ENCODE measurements around the gene DOCK2. TPM values are rescaled to one million over a fixed set of nuclear protein-coding genes. Genes with fewer than 3 reads are reported as not detected.
"Not testable (repeated sequence)": the region's sequence is repeated elsewhere in the genome, so short reads cannot be mapped to it uniquely, and the experiment has no call there.

DOCK2 gene
- total RNA-seq, 1 experiment from 2014 or later = not detected

GRCh38 chr5:169817031-169817430, 180.0 kb downstream of the DOCK2 start:
- no peak for DNase-seq (ENCODE audit: low spot score)

DNA sequence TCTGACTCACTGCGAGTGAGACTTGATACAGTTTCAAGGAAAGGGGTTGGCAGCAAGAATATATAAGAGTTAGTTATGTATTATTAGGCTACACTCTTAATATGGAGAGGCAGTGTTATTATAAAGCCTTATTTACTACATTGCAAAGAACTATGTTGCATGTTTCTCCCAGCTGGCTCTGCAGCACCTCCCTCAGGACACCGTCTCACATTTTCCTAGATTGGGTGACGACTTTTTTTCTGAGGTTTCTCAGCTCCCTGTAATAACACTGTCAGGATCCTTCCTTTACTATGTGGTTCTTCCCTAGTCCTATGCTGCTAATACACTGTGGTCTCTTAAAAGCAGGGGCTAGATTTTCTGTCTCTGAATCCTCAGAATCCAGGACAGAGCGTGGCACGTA, 189.5 kb downstream of the DOCK2 start:
- no peak for DNase-seq (ENCODE audit: low spot score)

- no peak for DNase-seq (ENCODE audit: low spot score)
These were observed 190.7 kb downstream of the DOCK2 start for GRCh38 chr5:169827769-169828168.

- DNase-seq (ENCODE audit: low spot score) = no peak
These were observed 191.3 kb downstream of the DOCK2 start for GRCh38 chr5:169828385-169828784.

GRCh38 chr5:169831331-169831730, 194.3 kb downstream of the DOCK2 start:
- no peak for DNase-seq (ENCODE audit: low spot score)

DNA sequence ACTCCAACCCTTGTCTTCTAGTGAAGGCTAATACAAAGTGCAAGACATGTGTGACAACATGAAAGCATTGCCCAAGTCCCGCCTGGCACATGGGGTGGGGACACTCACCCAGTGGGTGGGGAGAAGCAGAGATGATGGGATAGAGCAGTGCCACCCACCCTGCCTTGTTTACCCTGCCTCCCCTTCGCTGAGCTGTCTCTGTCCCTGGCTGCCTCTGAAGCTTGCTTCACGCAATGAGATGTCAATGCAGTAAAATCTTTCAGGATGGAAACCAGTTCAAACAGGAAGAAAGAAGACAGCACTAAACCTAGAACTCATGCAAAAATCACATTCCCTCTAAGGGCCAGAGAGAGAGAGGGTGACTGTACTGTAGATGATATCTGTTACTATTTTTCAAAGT, 195.2 kb downstream of the DOCK2 start:
- no peak for DNase-seq (ENCODE audit: low spot score)

- no peak for DNase-seq (ENCODE audit: low spot score)
These were observed 195.8 kb downstream of the DOCK2 start for GRCh38 chr5:169832845-169833244.

GRCh38 chr5:169833681-169834292, 196.7 kb downstream of the DOCK2 start:
- not testable (repeated sequence) for DNase-seq (ENCODE audit: low spot score)

- not testable (repeated sequence) for DNase-seq (ENCODE audit: low spot score)
These were observed 197.5 kb downstream of the DOCK2 start for GRCh38 chr5:169834540-169834939.

DNA sequence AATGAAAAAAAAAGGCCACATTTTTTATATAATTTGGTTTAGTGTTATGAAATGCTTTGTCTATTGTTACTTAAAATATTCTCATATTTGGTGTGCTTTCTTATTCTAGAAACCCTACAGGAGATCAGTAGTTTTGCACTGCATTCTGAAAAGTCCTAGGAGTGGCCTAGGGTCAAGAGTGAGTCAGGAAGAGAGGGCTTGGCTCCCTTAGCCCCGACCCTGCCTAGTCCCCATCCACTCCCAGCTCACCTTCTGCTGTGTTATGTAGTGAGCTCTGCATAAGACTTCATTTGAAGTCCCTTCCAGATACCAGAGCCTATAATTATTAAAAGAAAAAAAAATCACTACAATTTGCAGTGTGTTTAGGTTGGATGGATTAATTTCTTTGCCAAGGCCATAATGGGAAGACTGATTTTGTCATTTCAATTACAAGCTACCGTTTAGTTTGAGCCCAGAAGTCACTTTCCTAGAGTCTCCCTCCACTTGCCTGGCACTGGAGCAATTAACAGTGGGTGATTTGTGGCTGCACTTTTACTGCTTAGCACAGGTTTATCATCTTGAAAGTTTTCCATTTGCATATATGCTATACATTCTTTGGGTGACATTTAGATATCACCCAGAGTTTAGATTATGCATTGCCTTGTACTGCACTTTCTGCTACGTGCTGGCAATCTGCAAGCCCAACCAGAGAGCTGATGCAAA, 199.9 kb downstream of the DOCK2 start:
- DNase-seq (ENCODE audit: low spot score) = no peak

GRCh38 chr5:169837686-169838085, 200.6 kb downstream of the DOCK2 start:
- no peak for DNase-seq (ENCODE audit: low spot score)

DNA sequence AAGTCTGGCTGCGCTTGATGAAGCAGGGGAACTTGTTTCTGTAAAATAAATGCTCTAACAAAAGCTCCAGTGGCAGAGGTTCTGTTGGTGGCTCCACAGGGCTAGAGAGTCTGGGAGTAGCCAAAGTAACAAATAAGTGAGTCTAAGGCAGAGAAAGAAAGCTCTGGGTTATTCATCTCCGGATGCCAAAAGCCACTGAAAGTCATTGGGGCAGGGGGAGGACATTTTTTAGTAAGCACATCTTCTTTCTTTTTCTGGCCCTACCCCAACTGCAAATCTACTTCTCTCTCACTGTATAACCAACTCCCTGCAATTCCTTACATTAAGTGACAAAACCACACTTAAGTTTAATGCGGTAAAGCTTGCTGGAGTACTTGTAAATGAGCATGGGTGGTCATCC, 201.6 kb downstream of the DOCK2 start:
- no peak for DNase-seq (ENCODE audit: low spot score)

DNA sequence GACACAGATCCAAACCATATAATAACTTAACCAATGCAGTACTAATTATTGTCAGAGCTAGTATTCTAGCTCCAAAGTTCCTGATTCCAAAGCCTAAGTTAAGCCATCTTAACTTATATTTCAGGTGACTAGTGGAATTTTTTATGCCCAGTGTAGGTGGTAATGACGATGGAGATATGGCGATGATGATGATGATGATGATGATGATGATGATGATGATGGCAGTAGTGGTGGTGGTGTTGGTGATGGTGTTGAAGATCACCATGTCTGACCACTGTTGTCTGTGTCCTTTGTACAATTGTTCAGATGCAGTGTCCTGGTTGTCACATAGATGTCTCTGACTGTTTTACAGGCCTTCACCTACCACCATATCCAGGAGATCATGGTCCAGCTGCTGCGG, 203.3 kb downstream of the DOCK2 start:
- DNase-seq (ENCODE audit: low spot score) = no peak

GRCh38 chr5:169842699-169843098, 205.6 kb downstream of the DOCK2 start:
- DNase-seq (ENCODE audit: low spot score) = no peak

- DNase-seq (ENCODE audit: low spot score) = no peak
These were observed 210.4 kb downstream of the DOCK2 start for GRCh38 chr5:169847519-169847918.

DNA sequence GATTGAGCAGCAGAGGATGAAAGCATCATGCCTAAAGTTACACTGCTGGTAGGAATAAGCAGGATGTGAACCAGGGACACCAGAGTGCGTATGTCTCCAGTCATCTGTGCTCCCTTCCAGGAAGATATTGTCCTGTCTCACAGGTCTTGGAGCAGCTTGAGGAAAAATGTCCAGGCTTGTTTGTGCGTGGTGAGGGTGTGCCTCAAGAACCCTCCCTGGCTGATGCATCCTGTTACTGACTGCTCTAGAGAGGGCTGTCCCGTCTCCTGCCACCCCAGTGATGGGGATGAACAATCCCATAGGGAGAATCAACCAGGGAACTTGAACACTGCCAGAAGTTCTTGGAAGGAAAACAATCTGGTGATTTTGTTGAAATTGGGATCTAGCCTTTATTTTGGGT, 211.2 kb downstream of the DOCK2 start:
- DNase-seq (ENCODE audit: low spot score) = no peak

GRCh38 chr5:169848792-169849191, 211.7 kb downstream of the DOCK2 start:
- no peak for DNase-seq (ENCODE audit: low spot score)

DNA sequence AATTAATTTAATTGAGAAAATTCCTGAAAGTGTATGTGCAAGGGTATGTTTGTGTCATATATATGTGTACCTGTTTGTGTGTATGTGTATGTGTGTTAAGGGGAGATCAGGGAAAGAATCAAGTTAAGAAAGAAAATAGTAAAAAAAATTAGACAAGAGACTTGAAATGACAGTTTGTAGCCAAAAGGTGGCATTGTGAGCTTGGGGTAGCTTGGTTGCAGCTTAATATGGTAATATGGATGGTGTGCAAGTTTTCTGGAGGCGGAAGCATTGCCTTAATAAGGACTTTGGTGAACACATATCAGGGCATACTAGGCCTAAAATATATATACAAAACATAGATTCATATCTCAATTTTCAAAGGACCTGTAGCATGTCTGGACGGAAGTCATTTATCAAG, 213.3 kb downstream of the DOCK2 start:
- no peak for DNase-seq (ENCODE audit: low spot score)

DNA sequence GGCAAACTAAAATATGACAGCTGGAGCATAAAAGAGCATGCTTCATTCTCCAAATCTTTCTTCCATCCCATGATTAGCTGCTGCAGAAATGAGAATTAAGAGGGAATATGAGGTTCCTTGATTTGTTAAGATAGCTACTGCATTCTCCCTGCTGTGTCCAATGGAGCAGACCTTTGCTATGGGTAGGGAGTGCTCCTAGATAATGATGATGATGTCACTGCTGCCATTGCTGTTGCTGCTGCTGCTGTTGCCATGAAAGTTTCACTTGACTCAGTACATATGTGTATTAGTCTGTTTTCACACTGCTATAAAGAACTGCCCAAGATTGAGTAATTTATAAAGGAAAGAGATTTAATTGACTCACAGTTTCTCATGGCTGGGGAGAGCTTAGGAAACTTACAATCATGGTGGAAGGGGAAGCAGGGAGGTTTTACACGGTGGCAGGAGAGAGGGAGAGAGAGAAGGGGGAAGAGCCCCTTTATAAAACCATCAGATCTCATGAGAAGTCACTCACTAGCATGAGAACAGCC, 214.3 kb downstream of the DOCK2 start:
- no peak for DNase-seq (ENCODE audit: low spot score)

GRCh38 chr5:169856571-169856970, 219.5 kb downstream of the DOCK2 start:
- DNase-seq (ENCODE audit: low spot score) = no peak

DNA sequence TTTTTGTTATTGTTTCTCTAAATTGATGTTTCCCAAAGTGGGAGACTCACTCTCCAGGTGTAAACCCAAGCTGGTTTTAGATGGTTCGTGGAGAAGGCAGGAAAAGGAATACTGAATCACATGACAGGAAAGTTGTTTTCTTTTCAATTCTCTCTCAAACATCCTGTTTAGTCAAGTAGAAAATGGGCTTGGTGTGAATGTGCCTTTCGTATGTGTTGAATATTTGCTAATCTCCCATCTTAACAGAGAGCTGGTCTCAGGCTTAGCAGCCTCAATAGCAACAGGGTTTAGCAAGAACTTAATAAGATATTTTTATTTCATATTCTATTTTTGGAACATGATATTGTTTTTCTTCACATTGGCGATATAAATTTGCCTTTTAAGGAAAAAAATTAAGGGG, 223.5 kb downstream of the DOCK2 start:
- DNase-seq (ENCODE audit: low spot score) = no peak

GRCh38 chr5:169861433-169861832, 224.4 kb downstream of the DOCK2 start:
- DNase-seq (ENCODE audit: low spot score) = no peak

DNA sequence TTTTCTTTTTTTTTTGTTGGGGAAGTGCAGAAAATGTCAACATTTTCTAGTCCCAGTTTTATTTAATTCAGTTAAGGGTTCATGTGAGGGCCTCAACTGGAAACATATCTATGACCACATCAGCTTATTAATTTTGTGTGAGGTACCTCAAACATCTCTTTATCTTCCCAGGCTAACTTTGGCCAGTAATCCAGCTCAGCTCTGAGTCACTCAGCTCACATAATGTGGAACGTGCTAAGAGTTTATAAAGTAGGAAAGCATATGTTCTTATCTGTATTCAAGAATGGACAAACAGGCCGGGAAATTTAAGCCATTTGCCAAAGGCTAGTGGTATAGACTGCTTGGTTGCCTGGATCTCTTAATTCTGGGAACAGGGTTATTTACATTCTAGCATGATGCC, 224.9 kb downstream of the DOCK2 start:
- no peak for DNase-seq (ENCODE audit: low spot score)
